GM20431 (cell line): ENCODE data around the gene ARL6IP5.

Experiments
- in situ Hi-C: fragments of 300-500 bp; cut with MseI, MboI; formaldehyde crosslinking; loops from one replicate; pipeline ENCODE4 v1.15.0; 2020; ENCODE audit warnings: low sequenced_read_pairs; ENCODE audit not compliant: unreplicated experiment

The ARL6IP5 gene

DNA sequence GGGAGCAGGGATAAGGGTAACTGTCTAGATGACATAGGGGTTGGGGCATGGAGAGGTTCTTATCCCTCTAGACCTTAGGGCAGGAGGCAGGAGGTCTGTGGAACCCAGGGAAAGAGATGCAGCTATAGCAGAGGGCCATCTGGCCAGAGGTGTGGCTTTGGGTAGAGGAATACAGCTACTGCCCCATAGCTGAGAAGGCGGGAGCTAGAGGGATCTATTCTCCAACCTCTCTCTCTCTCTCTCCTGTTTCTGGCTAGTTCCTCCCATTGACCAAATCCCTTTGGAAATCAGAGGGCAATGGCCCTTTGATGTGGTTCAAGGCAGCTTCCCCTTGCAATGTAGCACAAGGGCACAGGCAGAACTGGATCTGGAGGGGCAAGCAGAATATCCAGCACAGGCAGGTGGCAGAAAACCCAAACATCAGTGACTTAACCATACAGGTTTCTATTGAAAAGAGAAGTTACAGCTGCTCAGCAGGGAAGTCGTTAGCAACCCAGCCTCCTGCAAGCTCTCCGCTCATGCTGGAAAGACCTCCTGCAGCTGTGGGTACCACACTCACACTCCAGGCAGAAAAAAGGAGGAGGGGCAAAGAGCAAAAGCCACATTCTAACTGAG is 60.0 kb downstream of the ARL6IP5 start:
- in situ Hi-C loops: no loop called here

DNA sequence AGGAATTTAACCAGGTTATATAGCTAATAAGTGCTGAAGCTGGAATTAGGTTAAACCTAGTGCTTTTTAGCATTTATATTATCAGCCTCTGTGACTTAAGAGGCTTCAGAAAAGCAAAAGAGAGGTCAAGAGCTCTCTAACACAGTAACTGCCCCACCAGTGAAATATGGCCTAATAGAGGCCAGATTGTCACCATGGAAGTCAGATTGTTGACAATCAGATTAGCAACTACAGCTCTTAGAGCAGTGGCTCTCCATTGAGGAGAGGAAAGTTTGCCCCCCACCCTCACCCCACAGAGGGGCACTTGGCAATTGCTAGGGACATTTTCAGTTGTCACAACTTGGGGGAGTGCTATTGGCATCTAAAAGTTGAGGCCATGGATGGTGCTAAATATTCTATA is 61.0 kb downstream of the ARL6IP5 start:
- in situ Hi-C loops: no loop called here

DNA sequence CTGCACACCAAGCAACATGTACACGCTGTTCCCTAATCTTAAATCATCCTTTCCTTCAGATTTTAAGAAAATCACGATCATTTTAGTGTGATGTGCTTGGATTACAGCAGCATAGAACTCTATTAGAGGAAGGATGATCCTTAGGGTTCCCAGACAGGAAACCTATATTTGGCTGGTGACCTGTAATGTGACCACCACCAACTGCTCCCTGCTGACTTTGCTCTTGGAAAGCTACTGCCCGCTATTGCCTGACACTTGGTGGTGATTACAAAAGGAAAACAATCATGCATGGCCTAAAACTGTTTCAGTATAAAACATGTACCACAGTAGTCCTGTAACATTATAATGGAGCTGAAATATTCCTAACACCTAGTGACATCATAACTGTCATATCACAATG is 64.8 kb downstream of the ARL6IP5 start:
- in situ Hi-C loops: no loop called here
